Measurements from ENCODE around the gene SLC35G1. TPM values are rescaled to one million over a fixed set of nuclear protein-coding genes. Genes with fewer than 3 reads are reported as not detected.

SLC35G1 gene
- total RNA-seq, 4 donors from 2014 or later = 3.4 to 5.5 (median 4.7) TPM

DNA sequence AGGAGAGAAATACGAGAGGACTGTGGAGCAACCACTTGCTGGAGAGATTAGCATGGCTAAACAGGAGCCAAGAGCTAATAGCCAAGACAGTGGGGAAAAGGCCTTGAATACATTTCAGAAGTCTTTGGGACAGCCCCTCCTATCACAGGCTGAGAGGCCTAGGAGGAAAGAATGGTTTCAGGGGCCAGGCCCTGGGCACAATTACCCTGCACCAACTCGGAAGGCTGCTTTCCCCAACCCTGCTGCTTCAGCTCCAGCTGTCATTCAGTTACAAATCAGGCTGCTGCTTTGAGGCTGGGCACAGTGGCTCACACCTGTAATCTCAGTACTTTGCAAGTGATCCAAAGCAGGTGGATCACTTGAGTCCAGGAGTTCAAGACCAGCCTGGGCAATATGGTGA is 32.0 kb upstream of the SLC35G1 start:
- Histone ChIP-seq H3K4me3 (no peak overlapping the region), H3K36me3 (no peaks in the 10 kb centered on the region), H3K27me3 (no peaks in the 10 kb centered on the region), H3K27ac (no peak overlapping the region), H3K4me1 (no peaks in the 10 kb centered on the region), H3K9me3 (no peaks in the 10 kb centered on the region)
- TF ChIP-seq POLR2A (IDR thresholded peaks at IDR 0.05) (no peak), CTCF (IDR thresholded peaks at IDR 0.05) (no peak), EP300 (IDR thresholded peaks at IDR 0.05) (no peak)
- ATAC-seq = no peak
- 85 to 96% methylated on average over 2 of the region's 2 CpGs for WGBS, 2 donors (ENCODE audit: low coverage in 1 of 2)

- H3K4me1 ChIP-seq = no peaks in the 10 kb centered on the region
- no peak overlapping the region for H3K4me3 ChIP-seq
- H3K36me3 ChIP-seq = no peaks in the 10 kb centered on the region
- H3K9me3 ChIP-seq = no peaks in the 10 kb centered on the region
- TF ChIP-seq CTCF (IDR thresholded peaks at IDR 0.05) (no peak), POLR2A (IDR thresholded peaks at IDR 0.05) (no peak), EP300 (IDR thresholded peaks at IDR 0.05) (no peak), POLR2AphosphoS5 (IDR thresholded peaks at IDR 0.05) (no peak)
- ATAC-seq = no peak
- WGBS, 2 donors (ENCODE audit: low coverage in 1 of 2) = 57 to 72% methylated on average over 1 to 6 of the region's 6 CpGs
- no peak overlapping the region for H3K27ac ChIP-seq
- peaks cover 20% of the 10 kb centered on the region for H3K27me3 ChIP-seq
Observed at GRCh38 chr10:93865794-93866425, 27.9 kb upstream of the SLC35G1 start.

DNA sequence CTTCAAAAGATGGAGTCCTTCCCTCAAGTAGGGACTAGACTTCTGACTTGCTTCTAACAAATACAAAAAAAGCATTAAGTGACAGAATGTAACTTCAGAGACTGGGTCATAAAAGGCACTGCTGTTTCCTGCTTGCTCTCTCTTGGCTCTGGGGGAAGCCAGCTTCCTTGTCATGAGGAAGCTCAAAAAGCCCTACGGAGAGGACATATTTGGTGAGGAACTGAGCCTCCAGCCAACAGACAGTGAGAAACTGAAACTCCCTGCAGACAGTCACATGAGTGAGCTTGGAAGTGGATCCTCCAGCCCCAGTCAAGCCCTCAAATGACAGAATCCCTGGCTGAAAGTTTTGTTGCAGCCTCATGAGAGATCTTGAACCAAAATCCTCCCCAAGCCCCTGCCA is 26.3 kb upstream of the SLC35G1 start:
- no peaks in the 10 kb centered on the region for H3K4me1 ChIP-seq
- peaks cover 26% of the 10 kb centered on the region for H3K27me3 ChIP-seq
- H3K36me3 ChIP-seq = no peaks in the 10 kb centered on the region
- H3K27ac ChIP-seq = no peak overlapping the region
- TF ChIP-seq CTCF (IDR thresholded peaks at IDR 0.05) = no peak
- TF ChIP-seq POLR2AphosphoS5 (IDR thresholded peaks at IDR 0.05) = no peak
- no peak for TF ChIP-seq EP300 (IDR thresholded peaks at IDR 0.05)
- no peak for TF ChIP-seq POLR2A (IDR thresholded peaks at IDR 0.05)
- WGBS, 2 donors (ENCODE audit: low coverage in 1 of 2) = 56% methylated on average over 1 of the region's 1 CpG; no CpG with 5 or more reads in 1 of the 2 donors
- no peak overlapping the region for H3K4me3 ChIP-seq
- no peak for ATAC-seq
- H3K9me3 ChIP-seq = no peaks in the 10 kb centered on the region

- Histone ChIP-seq H3K27me3 (peaks cover 49% of the 10 kb centered on the region), H3K4me1 (no peaks in the 10 kb centered on the region), H3K27ac (no peak overlapping the region), H3K4me3 (no peak overlapping the region), H3K36me3 (no peaks in the 10 kb centered on the region), H3K9me3 (no peaks in the 10 kb centered on the region)
- 81 to 86% methylated on average over 1 to 2 of the region's 2 CpGs for WGBS, 2 donors (ENCODE audit: low coverage in 1 of 2)
- TF ChIP-seq CTCF (IDR thresholded peaks at IDR 0.05) = no peak
- TF ChIP-seq POLR2A (IDR thresholded peaks at IDR 0.05) = no peak
- TF ChIP-seq POLR2AphosphoS5 (IDR thresholded peaks at IDR 0.05) = no peak
- no peak for TF ChIP-seq EP300 (IDR thresholded peaks at IDR 0.05)
- ATAC-seq = no peak
Observed at GRCh38 chr10:93871671-93872204, 22.0 kb upstream of the SLC35G1 start.

Data from gastroesophageal sphincter (tissue), 4 donors.